Fibroblast of lung (primary cell): ENCODE measurements around the gene TRPT1.

Source experiments
- CTCF ChIP-seq, 2 donors: IDR thresholded peaks in 1 of 2; conservative IDR thresholded peaks in 1 of 2; 1 replicate in 1 of 2; 2 replicates in 1 of 2; pipeline ENCODE4 v1.5.1; 2011 to 2012; ENCODE audit warnings: low read length in 2 of 2, control low read depth in 1 of 2, inconsistent platforms in 1 of 2, low read depth in 1 of 2, mild to moderate bottlenecking in 1 of 2
- EZH2 ChIP-seq: IDR thresholded peaks from 2 replicates; pipeline ENCODE4 v1.5.1; 2012; ENCODE audit warnings: low read length, control low read depth, mild to moderate bottlenecking; ENCODE audit errors: missing control alignments

DNA sequence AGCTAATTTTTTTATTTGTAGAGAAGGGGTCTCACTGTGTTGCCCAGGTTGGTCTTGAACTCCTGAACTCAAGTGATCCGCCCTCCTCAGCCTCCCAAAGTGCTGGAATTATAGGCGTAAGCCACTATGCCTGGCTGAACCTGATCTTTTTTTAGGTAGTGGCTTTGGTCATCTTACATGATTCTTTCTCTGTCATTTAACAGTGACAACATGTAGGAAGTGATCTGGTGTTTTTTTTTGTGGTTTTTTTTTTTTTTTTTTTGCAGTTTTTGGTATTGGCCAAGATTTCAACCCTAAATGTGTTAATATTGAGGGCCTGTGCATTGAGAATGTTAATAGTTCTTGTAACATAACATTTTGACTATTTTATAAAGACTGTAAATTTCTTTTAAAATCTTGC is 27.5 kb downstream of the TRPT1 start:
- TF ChIP-seq EZH2 (no peak), CTCF (conservative IDR thresholded peaks at IDR 0.05 in 1 of 2, IDR thresholded peaks at IDR 0.05 in 1 of 2; ENCODE audit: low read depth in 1 of 2, low read length in 2 of 2) (no peak)
